Type B pancreatic cell (in vitro differentiated cells): ENCODE results near the gene KY. TPM values are rescaled to one million over a fixed set of nuclear protein-coding genes. Genes with fewer than 3 reads are reported as not detected.

Source experiments
- DNase-seq: peaks from one replicate; pipeline ENCODE4 v3.0.0; 2021; ENCODE audit warnings: mixed read lengths; ENCODE audit not compliant: unreplicated experiment; ENCODE audit errors: extremely low spot score
- H3K27ac Mint-ChIP-seq: 2 replicates; pipeline ENCODE4 v1.8.0; 2021; ENCODE audit warnings: mild to moderate bottlenecking, mixed read lengths
- H3K27me3 Mint-ChIP-seq: 2 replicates; pipeline ENCODE4 v1.8.0; 2021; ENCODE audit warnings: mixed read lengths
- H3K36me3 Mint-ChIP-seq: 2 replicates; pipeline ENCODE4 v1.8.0; 2021; ENCODE audit warnings: mixed read lengths
- H3K4me1 Mint-ChIP-seq: one replicate; pipeline ENCODE4 v1.8.0; 2021; ENCODE audit warnings: mixed read lengths; ENCODE audit not compliant: unreplicated experiment
- H3K4me3 Mint-ChIP-seq: 2 replicates; pipeline ENCODE4 v1.8.0; 2021; ENCODE audit warnings: mild to moderate bottlenecking, mixed read lengths
- H3K9me3 Mint-ChIP-seq: 2 replicates; pipeline ENCODE4 v1.8.0; 2021; ENCODE audit warnings: mixed read lengths
- total RNA-seq: library from RNA; stranded (reverse); gene quantifications from 2 replicates; pipeline ENCODE4 v1.2.1, GENCODE V29; 2021; ENCODE audit warnings: low replicate concordance
- TF ChIP-seq, protein P1 (sequence below): fragments of 200-600 bp; sonication (generic); conservative IDR thresholded peaks from 2 replicates; pipeline ENCODE4 v1.5.0; 2021; ENCODE audit warnings: antibody characterized with exemption, mild to moderate bottlenecking

The KY gene
- total RNA-seq, 1 donor from 2014 or later: 0.58 TPM

DNA sequence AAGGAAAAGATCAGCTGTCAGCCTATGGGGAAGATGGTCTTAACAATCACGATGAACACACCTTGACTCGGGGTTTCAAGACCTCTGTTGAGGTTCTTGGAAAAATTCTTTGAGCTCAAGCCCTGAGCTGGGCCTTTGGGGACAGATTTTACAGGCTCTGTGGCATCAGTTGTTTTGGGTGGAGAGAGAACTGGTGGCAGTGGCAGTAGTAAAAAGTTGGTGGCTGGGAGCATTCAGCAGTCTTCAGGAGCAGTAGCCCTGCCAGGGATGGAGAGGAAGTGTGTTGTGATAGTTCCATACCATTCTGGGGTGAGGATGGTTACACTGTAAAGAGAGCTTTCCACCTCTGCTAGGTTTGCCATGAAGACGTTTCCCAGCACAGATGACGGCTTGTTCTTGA lies 4.9 kb upstream of the KY start:
- Mint-ChIP-seq H3K27me3 (peaks cover 75% of the 10 kb centered on the region), H3K9me3 (no peaks in the 10 kb centered on the region), H3K36me3 (no peaks in the 10 kb centered on the region), H3K4me3 (no peak overlapping the region), H3K27ac (no peak overlapping the region), H3K4me1 (no peaks in the 10 kb centered on the region)
- TF ChIP-seq, protein P1, sequence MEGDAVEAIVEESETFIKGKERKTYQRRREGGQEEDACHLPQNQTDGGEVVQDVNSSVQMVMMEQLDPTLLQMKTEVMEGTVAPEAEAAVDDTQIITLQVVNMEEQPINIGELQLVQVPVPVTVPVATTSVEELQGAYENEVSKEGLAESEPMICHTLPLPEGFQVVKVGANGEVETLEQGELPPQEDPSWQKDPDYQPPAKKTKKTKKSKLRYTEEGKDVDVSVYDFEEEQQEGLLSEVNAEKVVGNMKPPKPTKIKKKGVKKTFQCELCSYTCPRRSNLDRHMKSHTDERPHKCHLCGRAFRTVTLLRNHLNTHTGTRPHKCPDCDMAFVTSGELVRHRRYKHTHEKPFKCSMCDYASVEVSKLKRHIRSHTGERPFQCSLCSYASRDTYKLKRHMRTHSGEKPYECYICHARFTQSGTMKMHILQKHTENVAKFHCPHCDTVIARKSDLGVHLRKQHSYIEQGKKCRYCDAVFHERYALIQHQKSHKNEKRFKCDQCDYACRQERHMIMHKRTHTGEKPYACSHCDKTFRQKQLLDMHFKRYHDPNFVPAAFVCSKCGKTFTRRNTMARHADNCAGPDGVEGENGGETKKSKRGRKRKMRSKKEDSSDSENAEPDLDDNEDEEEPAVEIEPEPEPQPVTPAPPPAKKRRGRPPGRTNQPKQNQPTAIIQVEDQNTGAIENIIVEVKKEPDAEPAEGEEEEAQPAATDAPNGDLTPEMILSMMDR: no peak
- no peak for DNase-seq

DNA sequence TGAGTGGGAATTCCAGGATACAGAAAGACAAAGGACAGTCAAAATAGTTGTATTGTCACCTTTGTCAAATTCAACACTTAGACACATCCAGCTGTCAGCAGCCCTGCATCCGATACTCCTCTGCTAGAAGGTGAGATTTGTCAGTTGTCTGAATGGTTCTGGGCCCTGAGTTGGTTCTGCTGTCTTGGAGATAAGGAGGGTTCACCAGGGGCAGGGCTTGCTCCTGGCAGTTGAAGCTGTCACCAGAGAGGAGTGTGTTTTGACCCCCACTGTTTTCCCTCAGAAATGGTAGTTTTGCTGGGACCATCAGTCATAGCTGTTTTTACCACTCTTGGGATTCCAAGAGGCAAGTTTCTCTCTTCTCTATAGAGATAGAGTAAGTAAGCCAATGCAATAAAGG lies 3.2 kb upstream of the KY start:
- Mint-ChIP-seq H3K4me3 (no peak overlapping the region), H3K9me3 (no peaks in the 10 kb centered on the region), H3K36me3 (no peaks in the 10 kb centered on the region), H3K27ac (no peak overlapping the region), H3K4me1 (no peaks in the 10 kb centered on the region), H3K27me3 (peaks cover 82% of the 10 kb centered on the region)
- no peak for DNase-seq
- TF ChIP-seq, protein P1: no peak

DNA sequence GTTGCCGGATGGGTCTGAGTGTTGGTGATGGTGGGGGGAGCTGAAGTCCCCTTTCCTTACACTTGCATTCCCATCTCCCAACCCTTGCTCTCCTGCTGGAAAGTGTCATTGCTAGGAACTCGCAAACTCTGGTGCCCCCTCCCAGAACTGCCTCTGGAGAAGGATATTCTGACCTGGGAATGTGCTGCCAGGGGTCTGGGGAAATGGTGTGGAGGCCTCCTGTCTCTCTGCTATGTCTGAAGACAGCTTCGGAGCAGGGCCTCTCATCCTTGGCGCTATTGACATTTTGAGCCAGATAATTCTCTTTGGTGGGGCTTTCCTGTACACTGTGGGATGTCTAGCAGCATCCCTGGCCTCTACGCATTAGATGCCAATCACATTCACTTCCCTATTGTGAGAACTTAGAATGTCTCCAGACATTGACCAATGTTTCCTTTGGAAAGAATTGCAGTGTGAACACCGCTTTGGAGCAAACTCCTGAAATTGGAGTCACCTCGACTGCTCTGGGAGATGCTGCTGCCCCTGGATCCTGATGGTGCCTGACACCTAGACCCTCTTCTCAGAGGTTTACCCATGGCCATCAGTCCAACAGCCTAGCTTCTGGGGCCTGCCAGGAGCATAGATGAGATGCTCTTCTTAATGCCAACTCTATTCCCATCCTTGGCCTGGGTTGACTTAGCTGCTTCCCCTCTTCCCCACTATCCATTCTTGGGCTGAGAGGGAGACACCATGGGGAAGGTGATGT lies 2.2 kb upstream of the KY start:
- TF ChIP-seq, protein P1: no peak
- Mint-ChIP-seq H3K27me3 (peaks cover 84% of the 10 kb centered on the region), H3K4me3 (no peak overlapping the region), H3K36me3 (no peaks in the 10 kb centered on the region), H3K4me1 (no peaks in the 10 kb centered on the region), H3K27ac (no peak overlapping the region), H3K9me3 (no peaks in the 10 kb centered on the region)
- no peak for DNase-seq

DNA sequence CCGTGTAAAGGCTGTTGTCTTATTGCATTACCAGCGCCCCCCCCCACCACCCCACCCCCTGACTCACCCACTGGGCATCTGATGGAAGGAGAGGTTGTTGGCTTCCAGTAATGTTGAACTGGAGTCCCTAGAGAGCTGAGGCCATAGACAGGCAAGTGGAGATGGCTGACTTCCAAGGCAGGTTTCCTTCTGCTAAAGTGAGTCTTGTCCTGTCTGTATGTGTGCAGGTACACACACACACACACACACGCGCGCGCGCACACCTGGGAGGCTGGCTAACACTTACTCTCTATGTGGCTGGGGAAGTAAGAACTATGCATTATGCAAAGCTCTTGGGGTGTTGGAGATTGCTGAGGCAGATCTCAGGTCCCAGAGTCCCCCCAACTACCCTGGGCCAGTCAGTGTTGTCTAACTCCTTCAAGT lies 1.6 kb upstream of the KY start:
- TF ChIP-seq, protein P1: no peak
- H3K27ac Mint-ChIP-seq: no peak overlapping the region
- DNase-seq: no peak
- no peak overlapping the region for H3K4me3 Mint-ChIP-seq
- H3K9me3 Mint-ChIP-seq: no peaks in the 10 kb centered on the region
- H3K27me3 Mint-ChIP-seq: peaks cover 91% of the 10 kb centered on the region
- H3K4me1 Mint-ChIP-seq: no peaks in the 10 kb centered on the region
- no peaks in the 10 kb centered on the region for H3K36me3 Mint-ChIP-seq

DNA sequence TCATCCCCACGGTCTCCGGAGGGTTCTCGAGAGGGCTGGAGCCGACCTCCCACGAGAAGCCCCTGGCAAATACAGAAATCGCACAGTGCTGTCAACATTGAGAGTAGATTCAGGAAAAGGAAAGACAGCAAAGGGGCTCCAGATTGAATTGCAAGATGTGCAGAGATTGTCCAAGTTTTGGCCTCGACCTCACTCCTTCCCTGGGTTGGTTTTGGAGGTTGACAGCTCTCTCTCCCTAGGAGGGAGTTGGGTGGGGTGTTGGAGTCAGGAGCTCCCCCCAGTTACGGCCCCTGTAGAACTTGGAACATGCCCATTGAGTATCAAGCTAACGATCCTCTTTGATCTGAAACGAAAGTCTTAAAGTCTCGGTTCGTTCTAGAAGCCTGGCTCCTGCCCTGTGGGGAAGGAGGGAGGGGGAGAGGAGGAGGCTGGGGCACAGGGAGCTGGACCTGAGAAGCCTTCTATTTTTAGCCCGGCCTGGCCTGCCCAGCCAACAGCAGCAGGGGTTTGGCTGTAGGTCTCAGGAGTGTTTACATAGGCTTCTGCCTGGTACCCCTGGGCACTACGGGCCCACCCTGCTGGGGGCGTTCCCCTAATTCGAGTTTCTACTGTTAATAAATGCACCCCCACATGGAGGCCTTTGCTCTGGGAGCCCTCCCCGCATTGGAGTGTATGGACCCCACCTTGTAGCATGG lies 672 bp upstream of the KY start:
- peak overlapping the region; percentile 81 for H3K4me3 Mint-ChIP-seq
- H3K36me3 Mint-ChIP-seq: no peaks in the 10 kb centered on the region
- no peak for DNase-seq
- TF ChIP-seq, protein P1: no peak
- H3K9me3 Mint-ChIP-seq: no peaks in the 10 kb centered on the region
- H3K27me3 Mint-ChIP-seq: peaks cover 92% of the 10 kb centered on the region
- H3K4me1 Mint-ChIP-seq: no peaks in the 10 kb centered on the region
- H3K27ac Mint-ChIP-seq: no peak overlapping the region
